SU-DHL-6 (cell line): ENCODE data around the gene CDK13.

Experiments used
- EZH2phosphoT487 ChIP-seq: fragments of 200-600 bp; sonication (generic), shearing (Covaris generic); conservative IDR thresholded peaks from 2 replicates; pipeline ENCODE4 v1.6.1; 2018; ENCODE audit warnings: mild to moderate bottlenecking, antibody characterized with exemption, low read length, moderate library complexity, mixed read lengths
- TF ChIP-seq, protein P1 (sequence below): fragments of 200-600 bp; sonication (generic); IDR thresholded peaks from one replicate; pipeline ENCODE4 v1.5.1; 2017; ENCODE audit warnings: antibody characterized with exemption, mild to moderate bottlenecking, low read length, moderate library complexity; ENCODE audit not compliant: insufficient read depth, poor library complexity, severe bottlenecking

DNA sequence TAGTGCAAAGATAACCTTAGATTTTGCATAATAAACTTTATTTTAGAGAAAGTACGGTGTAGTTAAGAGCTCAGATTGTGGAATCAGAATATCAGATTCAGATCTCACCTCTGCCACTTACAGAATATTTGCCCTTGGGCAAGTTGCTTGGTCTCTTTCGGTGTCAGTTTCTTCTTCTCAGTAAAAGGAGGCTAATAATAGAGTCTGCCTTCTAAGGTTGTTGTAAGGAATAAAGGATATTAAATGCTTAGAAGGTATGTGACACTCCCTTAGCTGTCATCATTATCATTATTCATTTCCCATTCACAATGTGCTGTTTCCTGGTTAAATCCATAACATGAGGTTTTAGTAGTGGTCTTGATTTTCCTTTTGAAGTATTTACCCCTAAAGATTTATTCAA, 142.1 kb downstream of the CDK13 start:
- TF ChIP-seq, protein P1, sequence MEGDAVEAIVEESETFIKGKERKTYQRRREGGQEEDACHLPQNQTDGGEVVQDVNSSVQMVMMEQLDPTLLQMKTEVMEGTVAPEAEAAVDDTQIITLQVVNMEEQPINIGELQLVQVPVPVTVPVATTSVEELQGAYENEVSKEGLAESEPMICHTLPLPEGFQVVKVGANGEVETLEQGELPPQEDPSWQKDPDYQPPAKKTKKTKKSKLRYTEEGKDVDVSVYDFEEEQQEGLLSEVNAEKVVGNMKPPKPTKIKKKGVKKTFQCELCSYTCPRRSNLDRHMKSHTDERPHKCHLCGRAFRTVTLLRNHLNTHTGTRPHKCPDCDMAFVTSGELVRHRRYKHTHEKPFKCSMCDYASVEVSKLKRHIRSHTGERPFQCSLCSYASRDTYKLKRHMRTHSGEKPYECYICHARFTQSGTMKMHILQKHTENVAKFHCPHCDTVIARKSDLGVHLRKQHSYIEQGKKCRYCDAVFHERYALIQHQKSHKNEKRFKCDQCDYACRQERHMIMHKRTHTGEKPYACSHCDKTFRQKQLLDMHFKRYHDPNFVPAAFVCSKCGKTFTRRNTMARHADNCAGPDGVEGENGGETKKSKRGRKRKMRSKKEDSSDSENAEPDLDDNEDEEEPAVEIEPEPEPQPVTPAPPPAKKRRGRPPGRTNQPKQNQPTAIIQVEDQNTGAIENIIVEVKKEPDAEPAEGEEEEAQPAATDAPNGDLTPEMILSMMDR = no peak
- TF ChIP-seq EZH2phosphoT487 = no peak
